Suprapubic skin (tissue), 4 donors: ENCODE results near the gene TMEM270. TPM values are rescaled to one million over a fixed set of nuclear protein-coding genes. Genes with fewer than 3 reads are reported as not detected.
A peak's percentile ranks its signal among the peaks of the same experiment; 100 is the strongest.

Source experiments
- DNase-seq, 2 donors: peaks; one replicate each; pipeline ENCODE4 v3.0.0-alpha.2; 2019; ENCODE audit warnings: low spot score in 2 of 2
- H3K27ac ChIP-seq: fragments of 200-600 bp; sonication (generic); one replicate; pipeline ENCODE4 v1.5.1; 2019
- H3K27me3 ChIP-seq: fragments of 200-600 bp; sonication (generic); one replicate; pipeline ENCODE4 v1.5.1; 2019
- H3K36me3 ChIP-seq: fragments of 200-600 bp; sonication (generic); one replicate; pipeline ENCODE4 v1.5.1; 2019
- H3K4me1 ChIP-seq: fragments of 200-600 bp; sonication (generic); one replicate; pipeline ENCODE4 v1.5.1; 2019
- H3K4me3 ChIP-seq: fragments of 200-600 bp; sonication (generic); one replicate; pipeline ENCODE4 v1.5.1; 2019; ENCODE audit warnings: mild to moderate bottlenecking
- H3K9me3 ChIP-seq: fragments of 200-600 bp; sonication (generic); one replicate; pipeline ENCODE4 v1.5.1; 2019
- EP300 ChIP-seq: sonication (generic); formaldehyde crosslinking; IDR thresholded peaks from one replicate; pipeline ENCODE4 v1.6.1; 2017; ENCODE audit warnings: antibody characterized with exemption
- POLR2A ChIP-seq, 2 donors: fragments of 450-650 bp; IDR thresholded peaks; one replicate each; pipeline ENCODE4 v1.6.1; 2017; ENCODE audit warnings: antibody characterized with exemption in 2 of 2, mild to moderate bottlenecking in 2 of 2, moderate library complexity in 2 of 2
- POLR2AphosphoS5 ChIP-seq, 3 donors: sonication (generic); formaldehyde crosslinking; IDR thresholded peaks; one replicate each; pipeline ENCODE4 v1.6.1; 2017; ENCODE audit warnings: antibody characterized with exemption in 3 of 3
- WGBS: methylation state at CpG from one replicate; pipeline ENCODE4 v1.1.5; 2018; 5-methylcytosine and 5-hydroxymethylcytosine counted together
- total RNA-seq, 4 donors: library from RNA; depleted of rRNA; stranded (reverse); fragments of >200 nt; gene quantifications; one replicate each; pipeline ENCODE4 v1.1.0, GENCODE V29; 2016
- TF ChIP-seq, protein P1 (sequence below), 2 donors: fragments of 200-600 bp in 1 of 2; fragments of 450-650 bp in 1 of 2; sonication (generic) in 1 of 2; IDR thresholded peaks; one replicate each; pipeline ENCODE4 v1.5.1; 2016 to 2019; ENCODE audit warnings: antibody characterized with exemption in 2 of 2, mild to moderate bottlenecking in 1 of 2, moderate library complexity in 1 of 2

TMEM270 gene
- total RNA-seq, 4 donors from 2014 or later: not detected

DNA sequence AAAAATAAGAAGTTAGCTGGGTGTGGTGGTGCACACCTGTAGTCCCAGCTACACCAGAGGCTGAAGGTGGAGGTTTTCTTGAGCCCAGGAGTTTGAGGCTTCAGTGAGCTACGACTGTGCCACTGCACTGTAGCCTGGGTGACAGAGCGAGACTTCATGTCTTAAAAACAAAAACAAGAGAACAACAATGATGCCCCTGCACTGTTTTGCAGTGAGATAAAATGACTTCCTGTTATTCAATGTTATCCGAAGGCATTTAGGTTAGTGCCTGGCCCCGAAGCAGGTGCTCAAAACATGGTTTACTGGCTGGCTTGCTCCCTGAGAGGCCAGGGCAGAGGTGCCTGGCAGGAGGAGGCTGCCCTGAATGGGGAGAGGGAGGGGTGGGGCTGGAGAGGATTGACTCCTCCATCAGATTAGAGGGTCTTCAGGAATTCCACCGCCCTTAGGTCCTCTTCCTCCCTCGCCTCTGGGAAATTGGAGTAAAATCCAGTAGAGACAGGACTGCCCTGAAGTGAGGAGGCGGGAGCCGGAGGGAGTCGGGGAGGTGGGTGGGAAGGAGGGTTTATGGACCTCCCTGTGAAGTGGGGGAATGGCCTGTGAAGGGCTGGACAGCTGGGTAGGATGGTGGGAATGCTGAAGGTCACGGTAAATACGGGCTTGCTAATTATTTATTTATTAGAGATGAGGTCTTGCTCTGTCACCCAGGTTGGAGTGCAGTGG lies 36.9 kb upstream of the TMEM270 start:
- H3K27me3 ChIP-seq: no peaks in the 10 kb centered on the region
- H3K4me3 ChIP-seq: no peak overlapping the region
- no peak overlapping the region for H3K27ac ChIP-seq
- peak in 1 of 2 donors; percentile 50 for DNase-seq
- no peaks in the 10 kb centered on the region for H3K9me3 ChIP-seq
- H3K4me1 ChIP-seq: peaks cover 28% of the 10 kb centered on the region
- TF ChIP-seq POLR2AphosphoS5 (IDR thresholded peaks at IDR 0.05) (no peak), POLR2A (IDR thresholded peaks at IDR 0.05) (no peak), EP300 (no peak)
- TF ChIP-seq, protein P1, sequence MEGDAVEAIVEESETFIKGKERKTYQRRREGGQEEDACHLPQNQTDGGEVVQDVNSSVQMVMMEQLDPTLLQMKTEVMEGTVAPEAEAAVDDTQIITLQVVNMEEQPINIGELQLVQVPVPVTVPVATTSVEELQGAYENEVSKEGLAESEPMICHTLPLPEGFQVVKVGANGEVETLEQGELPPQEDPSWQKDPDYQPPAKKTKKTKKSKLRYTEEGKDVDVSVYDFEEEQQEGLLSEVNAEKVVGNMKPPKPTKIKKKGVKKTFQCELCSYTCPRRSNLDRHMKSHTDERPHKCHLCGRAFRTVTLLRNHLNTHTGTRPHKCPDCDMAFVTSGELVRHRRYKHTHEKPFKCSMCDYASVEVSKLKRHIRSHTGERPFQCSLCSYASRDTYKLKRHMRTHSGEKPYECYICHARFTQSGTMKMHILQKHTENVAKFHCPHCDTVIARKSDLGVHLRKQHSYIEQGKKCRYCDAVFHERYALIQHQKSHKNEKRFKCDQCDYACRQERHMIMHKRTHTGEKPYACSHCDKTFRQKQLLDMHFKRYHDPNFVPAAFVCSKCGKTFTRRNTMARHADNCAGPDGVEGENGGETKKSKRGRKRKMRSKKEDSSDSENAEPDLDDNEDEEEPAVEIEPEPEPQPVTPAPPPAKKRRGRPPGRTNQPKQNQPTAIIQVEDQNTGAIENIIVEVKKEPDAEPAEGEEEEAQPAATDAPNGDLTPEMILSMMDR (IDR thresholded peaks at IDR 0.05): no peak
- H3K36me3 ChIP-seq: no peaks in the 10 kb centered on the region
- WGBS: 83% methylated on average over 11 of the region's 11 CpGs

- DNase-seq: peak in 1 of 2 donors; percentile 66
- Histone ChIP-seq H3K9me3 (no peaks in the 10 kb centered on the region), H3K4me3 (no peak overlapping the region), H3K4me1 (peaks cover 38% of the 10 kb centered on the region), H3K27me3 (no peaks in the 10 kb centered on the region), H3K36me3 (no peaks in the 10 kb centered on the region), H3K27ac (no peak overlapping the region)
- TF ChIP-seq EP300 (no peak), POLR2AphosphoS5 (IDR thresholded peaks at IDR 0.05) (no peak), POLR2A (IDR thresholded peaks at IDR 0.05) (no peak)
- TF ChIP-seq, protein P1 (IDR thresholded peaks at IDR 0.05): no peak
- 79% methylated on average over 9 of the region's 9 CpGs for WGBS
Observed at GRCh38 chr7:73824986-73825385, 36.0 kb upstream of the TMEM270 start.

DNA sequence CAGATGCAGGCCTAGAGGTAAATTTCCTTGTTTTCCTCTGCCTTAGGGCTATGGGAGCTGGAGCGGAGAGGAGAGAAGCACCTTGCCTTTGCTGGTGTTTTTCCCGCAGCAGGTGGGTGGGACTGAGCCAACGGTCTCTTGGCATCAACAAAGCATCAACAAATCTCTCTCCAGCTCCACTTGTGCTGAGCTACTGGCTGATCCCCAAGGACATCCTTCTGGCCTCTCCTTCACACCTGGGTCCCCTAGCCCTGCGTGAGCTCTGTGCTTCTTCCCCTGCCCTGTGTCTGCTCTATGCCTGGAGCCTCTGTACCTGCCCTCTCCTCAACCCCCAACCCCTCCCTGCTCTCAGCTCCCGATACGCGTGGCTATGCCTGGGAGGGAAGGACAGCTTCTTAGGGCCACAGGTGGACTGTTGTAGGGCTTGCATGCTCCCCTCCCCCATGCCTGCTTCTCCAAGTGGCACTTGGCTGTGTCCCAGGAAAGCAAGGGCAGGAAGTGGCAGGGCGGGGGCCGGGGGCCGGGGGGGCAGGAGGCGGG lies 33.3 kb upstream of the TMEM270 start:
- H3K4me1 ChIP-seq: peaks cover 53% of the 10 kb centered on the region
- peak overlapping the region; percentile 54 for H3K27ac ChIP-seq
- DNase-seq: no peak
- H3K27me3 ChIP-seq: no peaks in the 10 kb centered on the region
- no peaks in the 10 kb centered on the region for H3K9me3 ChIP-seq
- H3K4me3 ChIP-seq: no peak overlapping the region
- TF ChIP-seq EP300 (no peak), POLR2AphosphoS5 (IDR thresholded peaks at IDR 0.05) (no peak), POLR2A (IDR thresholded peaks at IDR 0.05) (no peak)
- TF ChIP-seq, protein P1 (IDR thresholded peaks at IDR 0.05): no peak
- 39% methylated on average over 7 of the region's 11 CpGs for WGBS
- H3K36me3 ChIP-seq: no peaks in the 10 kb centered on the region

- Histone ChIP-seq H3K36me3 (no peaks in the 10 kb centered on the region), H3K27me3 (no peaks in the 10 kb centered on the region), H3K27ac (peak overlapping the region; percentile 54), H3K9me3 (no peaks in the 10 kb centered on the region), H3K4me3 (no peak overlapping the region), H3K4me1 (peaks cover 54% of the 10 kb centered on the region)
- 64% methylated on average over 12 of the region's 14 CpGs for WGBS
- no peak for DNase-seq
- TF ChIP-seq, protein P1 (IDR thresholded peaks at IDR 0.05): no peak
- no peak for TF ChIP-seq POLR2AphosphoS5 (IDR thresholded peaks at IDR 0.05)
- no peak for TF ChIP-seq EP300
- no peak for TF ChIP-seq POLR2A (IDR thresholded peaks at IDR 0.05)
Observed at GRCh38 chr7:73828107-73828803, 32.7 kb upstream of the TMEM270 start.

- Histone ChIP-seq H3K9me3 (no peaks in the 10 kb centered on the region), H3K27me3 (no peaks in the 10 kb centered on the region), H3K27ac (no peak overlapping the region), H3K36me3 (no peaks in the 10 kb centered on the region), H3K4me1 (peaks cover 59% of the 10 kb centered on the region), H3K4me3 (no peak overlapping the region)
- 78% methylated on average over 5 of the region's 5 CpGs for WGBS
- TF ChIP-seq EP300 (no peak), POLR2A (IDR thresholded peaks at IDR 0.05) (no peak)
- TF ChIP-seq, protein P1 (IDR thresholded peaks at IDR 0.05): no peak
- no peak for DNase-seq
Observed at GRCh38 chr7:73828972-73829371, 32.0 kb upstream of the TMEM270 start.
